Gastrocnemius medialis (tissue), 4 donors: ENCODE data around the gene CDC34. TPM values are rescaled to one million over a fixed set of nuclear protein-coding genes. Genes with fewer than 3 reads are reported as not detected.
"Not testable (repeated sequence)": the region's sequence is repeated elsewhere in the genome, so short reads cannot be mapped to it uniquely, and the experiment has no call there.

Source experiments
- ATAC-seq, 2 donors: fragments of 150-250 bp; one replicate each; pipeline ENCODE4 v1.9.1; 2016
- DNase-seq, 2 donors: peaks; one replicate each; pipeline ENCODE4 v3.0.0-alpha.2; 2019
- H3K27ac ChIP-seq, 4 donors: fragments of 200-600 bp; sonication (generic); 1 replicate in 1 of 4; 2 replicates in 3 of 4; pipeline ENCODE4 v1.5.1; 2016 to 2018; ENCODE audit warnings: mild to moderate bottlenecking in 2 of 4, moderate library complexity in 1 of 4
- H3K27me3 ChIP-seq, 3 donors: fragments of 200-600 bp; sonication (generic) in 2 of 3; 1 replicate in 1 of 3; 2 replicates in 2 of 3; pipeline versions ENCODE4 v1.5.1 to v1.6.0; 2016 to 2019; ENCODE audit warnings: mild to moderate bottlenecking in 1 of 3, moderate library complexity in 1 of 3
- H3K36me3 ChIP-seq, 2 donors: fragments of 200-600 bp; sonication (generic) in 1 of 2; one replicate each; pipeline ENCODE4 v1.5.1; 2017 to 2018
- H3K4me1 ChIP-seq, 2 donors: fragments of 200-600 bp; sonication (generic) in 1 of 2; one replicate each; pipeline ENCODE4 v1.5.1; 2016 to 2017; ENCODE audit warnings: mild to moderate bottlenecking in 2 of 2
- H3K4me3 ChIP-seq, 4 donors: fragments of 200-600 bp; sonication (generic) in 3 of 4; 1 replicate in 1 of 4; 2 replicates in 3 of 4; pipeline ENCODE4 v1.5.1; 2016 to 2019; ENCODE audit warnings: mild to moderate bottlenecking in 2 of 4
- H3K9me3 ChIP-seq, 3 donors: fragments of 200-600 bp; sonication (generic) in 2 of 3; 1 replicate in 1 of 3; 2 replicates in 2 of 3; pipeline ENCODE4 v1.5.1; 2016 to 2019
- POLR2A ChIP-seq, 2 donors: fragments of 450-650 bp; IDR thresholded peaks; one replicate each; pipeline ENCODE4 v1.6.1; 2017; ENCODE audit warnings: antibody characterized with exemption in 2 of 2, mild to moderate bottlenecking in 2 of 2, moderate library complexity in 2 of 2
- in situ Hi-C, 4 donors: fragments of 200-750 bp; cut with MboI; loops; one replicate each; pipeline versions ENCODE4 v1.15.0 to v1.8.0; 2017; ENCODE audit warnings: low sequenced_read_pairs in 4 of 4
- intact Hi-C: fragments of 100-400 bp; cut with DNase I; formaldehyde crosslinking; loops from one replicate; pipeline ENCODE4 v1.15.1; 2023; ENCODE audit warnings: low total_unique reads
- total RNA-seq, 4 donors: library from RNA; depleted of rRNA; stranded (reverse); fragments of >200 nt; gene quantifications; one replicate each; pipeline versions ENCODE4 v1.1.0 to v1.2.3, GENCODE V29; 2016
- TF ChIP-seq, protein P1 (sequence below), 5 experiments: fragments of 450-650 bp in 3 of 5; fragments of 200-600 bp in 2 of 5; sonication (generic) in 2 of 5; IDR thresholded peaks in 4 of 5; conservative IDR thresholded peaks in 1 of 5; 1 replicate in 4 of 5; 2 replicates in 1 of 5; pipeline ENCODE4 v1.5.1; 2016 to 2019; ENCODE audit warnings: antibody characterized with exemption in 5 of 5, mild to moderate bottlenecking in 3 of 5, moderate library complexity in 3 of 5

Gene CDC34
- total RNA-seq, 4 donors from 2014 or later, result 99.0 to 174 (median 138) TPM

DNA sequence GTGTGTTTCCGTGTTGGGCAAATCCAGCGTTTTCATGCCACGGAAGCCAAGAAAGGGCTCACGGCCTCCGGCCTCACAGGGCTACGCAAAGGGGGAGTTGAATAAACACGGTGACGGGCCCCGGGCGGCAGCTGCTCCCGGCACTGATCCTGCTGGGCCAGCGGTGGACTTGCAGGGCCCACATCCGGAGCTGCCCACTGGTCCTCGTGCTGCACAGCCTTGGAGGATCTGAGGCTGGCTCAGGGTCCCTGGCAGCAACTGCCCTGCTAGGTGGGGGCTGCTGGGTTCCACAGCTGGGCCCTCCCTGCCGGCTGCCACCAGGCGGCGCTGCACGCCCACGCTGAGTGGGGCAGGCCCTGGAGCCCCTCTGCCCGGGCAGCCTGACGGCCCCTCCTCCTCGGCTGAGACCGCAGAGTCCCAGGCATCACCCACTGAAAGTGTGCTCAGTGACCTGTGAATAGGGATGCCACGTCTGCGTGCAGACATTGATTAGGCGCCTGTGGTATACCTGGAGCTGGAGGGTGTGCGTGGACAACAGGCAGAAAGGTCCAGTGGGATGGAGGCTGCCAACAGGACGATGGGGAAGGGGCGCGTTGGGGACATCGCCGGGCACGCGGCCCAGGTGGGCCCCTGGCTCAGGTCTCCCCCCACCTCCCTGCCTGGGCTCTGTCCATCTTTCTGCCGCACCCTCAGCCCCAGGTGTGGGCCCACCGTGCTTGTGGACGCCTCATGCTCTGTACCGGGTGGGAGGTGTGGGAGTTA is 52.9 kb downstream of the CDC34 start:
- in situ Hi-C loops, result no loop called here
- peaks cover 0 to 35% of the 10 kb centered on the region in 2 donors for H3K36me3 ChIP-seq
- H3K4me1 ChIP-seq, result peaks cover 0 to 5% of the 10 kb centered on the region in 2 donors
- H3K27me3 ChIP-seq, result peaks cover 16 to 17% (median 17%) of the 10 kb centered on the region in 3 donors
- DNase-seq, result no peak
- TF ChIP-seq POLR2A (IDR thresholded peaks at IDR 0.05), result no peak
- TF ChIP-seq, protein P1, sequence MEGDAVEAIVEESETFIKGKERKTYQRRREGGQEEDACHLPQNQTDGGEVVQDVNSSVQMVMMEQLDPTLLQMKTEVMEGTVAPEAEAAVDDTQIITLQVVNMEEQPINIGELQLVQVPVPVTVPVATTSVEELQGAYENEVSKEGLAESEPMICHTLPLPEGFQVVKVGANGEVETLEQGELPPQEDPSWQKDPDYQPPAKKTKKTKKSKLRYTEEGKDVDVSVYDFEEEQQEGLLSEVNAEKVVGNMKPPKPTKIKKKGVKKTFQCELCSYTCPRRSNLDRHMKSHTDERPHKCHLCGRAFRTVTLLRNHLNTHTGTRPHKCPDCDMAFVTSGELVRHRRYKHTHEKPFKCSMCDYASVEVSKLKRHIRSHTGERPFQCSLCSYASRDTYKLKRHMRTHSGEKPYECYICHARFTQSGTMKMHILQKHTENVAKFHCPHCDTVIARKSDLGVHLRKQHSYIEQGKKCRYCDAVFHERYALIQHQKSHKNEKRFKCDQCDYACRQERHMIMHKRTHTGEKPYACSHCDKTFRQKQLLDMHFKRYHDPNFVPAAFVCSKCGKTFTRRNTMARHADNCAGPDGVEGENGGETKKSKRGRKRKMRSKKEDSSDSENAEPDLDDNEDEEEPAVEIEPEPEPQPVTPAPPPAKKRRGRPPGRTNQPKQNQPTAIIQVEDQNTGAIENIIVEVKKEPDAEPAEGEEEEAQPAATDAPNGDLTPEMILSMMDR (IDR thresholded peaks at IDR 0.05 in 4 of 5, conservative IDR thresholded peaks at IDR 0.05 in 1 of 5), result peak; percentile 80 to 89 (median 83)
- no peak overlapping the region for H3K27ac ChIP-seq
- no peaks in the 10 kb centered on the region for H3K9me3 ChIP-seq
- peak; percentile 61 to 64 for ATAC-seq
- intact Hi-C loops, result loop anchor here (5.0 kb wide), 1 partner anchor 433 kb away; no protein-coding TSS in a partner anchor
- no peak overlapping the region for H3K4me3 ChIP-seq

DNA sequence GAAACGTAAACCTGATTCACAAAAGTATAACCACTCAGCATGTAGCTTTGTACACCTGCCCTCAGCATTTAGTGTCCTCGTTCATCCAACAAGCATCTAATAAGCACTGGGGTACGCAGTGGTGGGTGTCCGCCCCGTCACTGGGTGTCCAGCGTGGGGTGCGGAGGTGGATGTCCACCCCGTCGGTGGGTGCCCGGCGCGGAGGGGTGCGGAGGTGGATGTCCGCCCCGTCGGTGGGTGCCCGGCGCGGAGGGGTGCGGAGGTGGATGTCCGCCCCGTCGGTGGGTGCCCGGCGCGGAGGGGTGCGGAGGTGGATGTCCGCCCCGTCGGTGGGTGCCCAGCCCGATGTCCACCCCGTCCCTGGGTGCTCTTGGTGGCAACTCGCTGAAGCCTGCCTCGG is 53.6 kb downstream of the CDC34 start:
- intact Hi-C loops, H3K4me1 ChIP-seq, ATAC-seq, H3K9me3 ChIP-seq, in situ Hi-C loops, H3K4me3 ChIP-seq, H3K27ac ChIP-seq, DNase-seq: not testable (repeated sequence)
- Histone ChIP-seq H3K27me3 (peaks cover 17% of the 10 kb centered on the region in 3 donors), H3K36me3 (peaks cover 0 to 29% of the 10 kb centered on the region in 2 donors)

DNA sequence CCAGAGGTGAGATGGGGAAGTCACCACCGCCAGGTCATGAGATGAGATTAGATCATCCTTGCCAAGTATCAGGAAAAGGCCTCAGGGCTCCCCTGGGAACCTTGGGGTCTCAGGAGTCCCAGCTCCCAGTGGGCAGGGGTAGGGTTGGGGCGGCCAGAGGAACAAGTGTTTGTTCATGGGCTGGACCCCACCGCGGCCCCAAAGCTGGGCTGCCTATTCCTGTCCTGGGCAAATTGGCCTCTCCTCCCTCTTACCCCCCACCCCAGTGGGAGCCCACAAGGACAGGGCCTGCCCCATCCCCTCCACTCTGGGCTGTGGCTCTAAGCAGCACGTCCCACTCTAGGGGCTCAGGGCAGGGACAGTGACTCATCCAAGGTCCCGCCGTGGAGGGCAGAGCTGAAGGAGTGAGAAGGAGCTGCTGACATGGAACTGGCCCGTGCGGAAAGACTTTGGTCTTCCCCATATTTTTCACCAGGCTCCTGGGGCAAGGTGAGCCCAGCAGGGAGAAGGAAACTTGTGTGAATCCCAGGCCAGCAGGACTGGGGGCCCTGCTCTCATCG is 54.1 kb downstream of the CDC34 start:
- Histone ChIP-seq H3K9me3 (no peaks in the 10 kb centered on the region), H3K4me1 (no peaks in the 10 kb centered on the region), H3K27ac (no peak overlapping the region), H3K27me3 (peaks cover 19 to 21% (median 21%) of the 10 kb centered on the region in 3 donors), H3K36me3 (peaks cover 0 to 25% of the 10 kb centered on the region in 2 donors), H3K4me3 (no peak overlapping the region)
- DNase-seq, result no peak
- intact Hi-C loops, result no loop called here
- ATAC-seq, result peak in 1 of 2 donors; percentile 22
- TF ChIP-seq, protein P1 (IDR thresholded peaks at IDR 0.05 in 4 of 5, conservative IDR thresholded peaks at IDR 0.05 in 1 of 5), result no peak
- no peak for TF ChIP-seq POLR2A (IDR thresholded peaks at IDR 0.05)
- in situ Hi-C loops, result no loop called here

DNA sequence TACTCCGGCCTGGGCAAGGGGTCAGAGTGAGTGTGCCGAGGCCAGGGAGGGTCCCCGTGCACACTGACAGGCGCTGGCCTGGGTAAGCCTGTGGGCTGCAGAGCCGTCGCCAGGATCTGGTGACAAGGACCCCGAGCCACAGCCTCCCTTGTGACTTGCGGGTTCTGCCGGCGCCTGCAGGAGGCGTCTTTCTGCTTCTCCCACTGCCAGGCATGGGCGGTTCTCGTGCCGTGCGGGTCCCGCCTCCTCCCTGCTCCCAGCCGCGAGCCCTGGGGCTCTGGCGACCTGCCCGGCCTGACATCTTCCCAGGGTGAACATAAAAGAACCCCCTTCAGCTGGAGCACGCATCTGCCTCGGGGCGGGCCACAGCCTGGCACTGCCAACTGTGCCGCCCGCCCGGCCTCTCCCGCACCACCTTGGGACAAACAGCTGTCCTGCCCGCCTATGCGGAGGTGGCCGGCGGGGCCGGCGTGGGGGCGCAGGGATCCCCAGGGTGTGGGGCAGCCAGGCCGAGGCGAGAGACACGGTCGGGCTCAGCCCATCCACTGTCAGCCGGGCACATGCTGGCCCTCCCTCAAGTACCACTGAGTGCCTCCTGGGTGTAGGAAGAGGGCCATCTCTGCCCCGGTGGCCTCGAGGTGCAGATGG is 56.7 kb downstream of the CDC34 start:
- ATAC-seq, result peak in 1 of 2 donors; percentile 31
- intact Hi-C loops, result no loop called here

More for the DNA sequence above, 56.7 kb downstream of the CDC34 start:
- TF ChIP-seq, protein P1 (IDR thresholded peaks at IDR 0.05 in 4 of 5, conservative IDR thresholded peaks at IDR 0.05 in 1 of 5), result peak in 1 of 5 experiments; percentile 14
- no peak for TF ChIP-seq POLR2A (IDR thresholded peaks at IDR 0.05)
- in situ Hi-C loops, result no loop called here
- H3K4me1 ChIP-seq, result no peaks in the 10 kb centered on the region
- no peak overlapping the region for H3K27ac ChIP-seq
- no peak for DNase-seq
- H3K9me3 ChIP-seq, result no peaks in the 10 kb centered on the region
- H3K27me3 ChIP-seq, result peaks cover 39 to 47% (median 43%) of the 10 kb centered on the region in 3 donors
- H3K36me3 ChIP-seq, result peaks cover 0 to 5% of the 10 kb centered on the region in 2 donors
- no peak overlapping the region for H3K4me3 ChIP-seq
